GM12878 (cell line): ENCODE results near the gene LOXL4.
A peak's percentile ranks its signal among the peaks of the same experiment; 100 is the strongest.

Experiments
- BHLHE40 ChIP-seq, 2 experiments: fragments of 450-650 bp in 1 of 2; IDR thresholded peaks; 2 replicates each; pipeline ENCODE4 v1.6.1; 2011 to 2017; ENCODE audit warnings: low read depth in 2 of 2, borderline replicate concordance in 1 of 2, improper control_type of control experiment in 1 of 2, low read length in 1 of 2, mild to moderate bottlenecking in 1 of 2
- CBFB ChIP-seq: IDR thresholded peaks from 2 replicates; pipeline ENCODE4 v1.6.1; 2016; ENCODE audit warnings: antibody characterized with exemption, low read depth
- JUND ChIP-seq: IDR thresholded peaks from 2 replicates; pipeline ENCODE4 v1.6.1; 2012; ENCODE audit warnings: low read depth, mild to moderate bottlenecking, low read length, improper control_type of control experiment, moderate library complexity
- MEF2A ChIP-seq: IDR thresholded peaks from 2 replicates; pipeline ENCODE4 v1.6.1; 2011; ENCODE audit warnings: low read depth, mild to moderate bottlenecking, low read length, moderate library complexity; ENCODE audit not compliant: insufficient read depth
- NFIC ChIP-seq: IDR thresholded peaks from 2 replicates; pipeline ENCODE4 v1.6.1; 2012; ENCODE audit warnings: low read depth, mild to moderate bottlenecking, inconsistent platforms, low read length, moderate library complexity
- POLR2AphosphoS2 ChIP-seq: IDR thresholded peaks from 2 replicates; pipeline ENCODE4 v1.6.1; 2011; ENCODE audit warnings: low read depth, mild to moderate bottlenecking, low read length, improper control_type of control experiment, moderate library complexity
- RAD21 ChIP-seq: IDR thresholded peaks from 2 replicates; pipeline ENCODE4 v1.6.1; 2011; ENCODE audit warnings: mild to moderate bottlenecking, low read depth, low read length, moderate library complexity; ENCODE audit not compliant: insufficient read depth
- SPI1 ChIP-seq: IDR thresholded peaks from 2 replicates; pipeline ENCODE4 v1.6.1; 2011; ENCODE audit warnings: low read depth, mild to moderate bottlenecking, low read length, moderate library complexity, borderline replicate concordance; ENCODE audit not compliant: insufficient read depth
- TAF1 ChIP-seq: IDR thresholded peaks from 2 replicates; pipeline ENCODE4 v1.6.1; 2011; ENCODE audit warnings: mild to moderate bottlenecking, low read depth, low read length, borderline replicate concordance
- ZNF274 ChIP-seq: IDR thresholded peaks from one replicate; pipeline ENCODE4 v1.8.0; 2011; ENCODE audit not compliant: insufficient read length, insufficient read depth
- TF ChIP-seq, protein P1 (sequence below): IDR thresholded peaks from 2 replicates; pipeline ENCODE4 v1.6.1; 2012; ENCODE audit warnings: mild to moderate bottlenecking, low read depth, low read length
- TF ChIP-seq, protein P2 (sequence below), 3 experiments: IDR thresholded peaks in 2 of 3; conservative IDR thresholded peaks in 1 of 3; 2 replicates each; pipeline ENCODE4 v1.5.1; 2011; ENCODE audit warnings: low read depth in 3 of 3, low read length in 3 of 3, mild to moderate bottlenecking in 3 of 3, control low read depth in 2 of 3, moderate library complexity in 2 of 3, inconsistent platforms in 1 of 3, mixed read lengths in 1 of 3; ENCODE audit not compliant: control insufficient read depth in 2 of 3, insufficient read depth in 1 of 3; ENCODE audit errors: extremely low read depth in 1 of 3
- TF ChIP-seq, protein P3 (sequence below): fragments of 450-650 bp; IDR thresholded peaks from 2 replicates; pipeline ENCODE4 v1.6.1; 2016; ENCODE audit warnings: mild to moderate bottlenecking

DNA sequence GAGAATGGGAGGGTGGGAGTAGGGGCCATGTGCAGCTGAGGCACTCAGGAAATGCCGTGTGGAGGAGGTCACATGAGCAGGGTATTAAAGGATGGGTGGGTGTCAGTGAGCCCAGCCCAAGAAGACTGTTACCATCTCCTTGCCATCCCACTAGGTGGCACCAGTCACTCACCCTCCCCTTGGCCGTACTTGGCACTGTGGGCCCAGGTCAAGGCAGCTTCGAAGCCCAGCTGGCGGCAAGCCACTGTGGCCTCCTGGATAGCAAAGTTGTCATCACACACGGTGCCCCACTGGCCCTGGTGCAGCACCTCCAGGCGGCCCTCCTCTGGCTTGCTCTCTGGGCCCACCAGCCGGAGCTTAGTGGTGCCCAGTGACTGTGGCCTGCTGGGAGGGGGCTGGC, 5.4 kb downstream of the LOXL4 start:
- no peak for TF ChIP-seq NFIC
- peak; percentile 49 for TF ChIP-seq RAD21
- TF ChIP-seq, protein P1, sequence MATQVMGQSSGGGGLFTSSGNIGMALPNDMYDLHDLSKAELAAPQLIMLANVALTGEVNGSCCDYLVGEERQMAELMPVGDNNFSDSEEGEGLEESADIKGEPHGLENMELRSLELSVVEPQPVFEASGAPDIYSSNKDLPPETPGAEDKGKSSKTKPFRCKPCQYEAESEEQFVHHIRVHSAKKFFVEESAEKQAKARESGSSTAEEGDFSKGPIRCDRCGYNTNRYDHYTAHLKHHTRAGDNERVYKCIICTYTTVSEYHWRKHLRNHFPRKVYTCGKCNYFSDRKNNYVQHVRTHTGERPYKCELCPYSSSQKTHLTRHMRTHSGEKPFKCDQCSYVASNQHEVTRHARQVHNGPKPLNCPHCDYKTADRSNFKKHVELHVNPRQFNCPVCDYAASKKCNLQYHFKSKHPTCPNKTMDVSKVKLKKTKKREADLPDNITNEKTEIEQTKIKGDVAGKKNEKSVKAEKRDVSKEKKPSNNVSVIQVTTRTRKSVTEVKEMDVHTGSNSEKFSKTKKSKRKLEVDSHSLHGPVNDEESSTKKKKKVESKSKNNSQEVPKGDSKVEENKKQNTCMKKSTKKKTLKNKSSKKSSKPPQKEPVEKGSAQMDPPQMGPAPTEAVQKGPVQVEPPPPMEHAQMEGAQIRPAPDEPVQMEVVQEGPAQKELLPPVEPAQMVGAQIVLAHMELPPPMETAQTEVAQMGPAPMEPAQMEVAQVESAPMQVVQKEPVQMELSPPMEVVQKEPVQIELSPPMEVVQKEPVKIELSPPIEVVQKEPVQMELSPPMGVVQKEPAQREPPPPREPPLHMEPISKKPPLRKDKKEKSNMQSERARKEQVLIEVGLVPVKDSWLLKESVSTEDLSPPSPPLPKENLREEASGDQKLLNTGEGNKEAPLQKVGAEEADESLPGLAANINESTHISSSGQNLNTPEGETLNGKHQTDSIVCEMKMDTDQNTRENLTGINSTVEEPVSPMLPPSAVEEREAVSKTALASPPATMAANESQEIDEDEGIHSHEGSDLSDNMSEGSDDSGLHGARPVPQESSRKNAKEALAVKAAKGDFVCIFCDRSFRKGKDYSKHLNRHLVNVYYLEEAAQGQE: no peak
- no peak for TF ChIP-seq ZNF274
- TF ChIP-seq MEF2A: no peak
- TF ChIP-seq, protein P2, sequence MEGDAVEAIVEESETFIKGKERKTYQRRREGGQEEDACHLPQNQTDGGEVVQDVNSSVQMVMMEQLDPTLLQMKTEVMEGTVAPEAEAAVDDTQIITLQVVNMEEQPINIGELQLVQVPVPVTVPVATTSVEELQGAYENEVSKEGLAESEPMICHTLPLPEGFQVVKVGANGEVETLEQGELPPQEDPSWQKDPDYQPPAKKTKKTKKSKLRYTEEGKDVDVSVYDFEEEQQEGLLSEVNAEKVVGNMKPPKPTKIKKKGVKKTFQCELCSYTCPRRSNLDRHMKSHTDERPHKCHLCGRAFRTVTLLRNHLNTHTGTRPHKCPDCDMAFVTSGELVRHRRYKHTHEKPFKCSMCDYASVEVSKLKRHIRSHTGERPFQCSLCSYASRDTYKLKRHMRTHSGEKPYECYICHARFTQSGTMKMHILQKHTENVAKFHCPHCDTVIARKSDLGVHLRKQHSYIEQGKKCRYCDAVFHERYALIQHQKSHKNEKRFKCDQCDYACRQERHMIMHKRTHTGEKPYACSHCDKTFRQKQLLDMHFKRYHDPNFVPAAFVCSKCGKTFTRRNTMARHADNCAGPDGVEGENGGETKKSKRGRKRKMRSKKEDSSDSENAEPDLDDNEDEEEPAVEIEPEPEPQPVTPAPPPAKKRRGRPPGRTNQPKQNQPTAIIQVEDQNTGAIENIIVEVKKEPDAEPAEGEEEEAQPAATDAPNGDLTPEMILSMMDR (IDR thresholded peaks at IDR 0.05 in 2 of 3, conservative IDR thresholded peaks at IDR 0.05 in 1 of 3; ENCODE audit: control insufficient read depth in 2 of 3, extremely low read depth in 1 of 3, insufficient read depth in 1 of 3, low read depth in 3 of 3, low read length in 3 of 3): peak in 2 of 3 experiments; percentile 37 to 39; a peak in 3 of 6 replicates
- no peak for TF ChIP-seq POLR2AphosphoS2
- TF ChIP-seq SPI1: no peak
- TF ChIP-seq, protein P3, sequence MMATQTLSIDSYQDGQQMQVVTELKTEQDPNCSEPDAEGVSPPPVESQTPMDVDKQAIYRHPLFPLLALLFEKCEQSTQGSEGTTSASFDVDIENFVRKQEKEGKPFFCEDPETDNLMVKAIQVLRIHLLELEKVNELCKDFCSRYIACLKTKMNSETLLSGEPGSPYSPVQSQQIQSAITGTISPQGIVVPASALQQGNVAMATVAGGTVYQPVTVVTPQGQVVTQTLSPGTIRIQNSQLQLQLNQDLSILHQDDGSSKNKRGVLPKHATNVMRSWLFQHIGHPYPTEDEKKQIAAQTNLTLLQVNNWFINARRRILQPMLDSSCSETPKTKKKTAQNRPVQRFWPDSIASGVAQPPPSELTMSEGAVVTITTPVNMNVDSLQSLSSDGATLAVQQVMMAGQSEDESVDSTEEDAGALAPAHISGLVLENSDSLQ: no peak
- no peak for TF ChIP-seq TAF1
- no peak for TF ChIP-seq BHLHE40 (IDR thresholded peaks at IDR 0.05; ENCODE audit: borderline replicate concordance in 1 of 2, low read depth in 2 of 2, low read length in 1 of 2)
- TF ChIP-seq JUND: no peak
- TF ChIP-seq CBFB: no peak
